Astrocyte of the cerebellum (primary cell): ENCODE measurements around the gene HECTD4.
"Not testable (repeated sequence)": the region's sequence is repeated elsewhere in the genome, so short reads cannot be mapped to it uniquely, and the experiment has no call there.

ENCODE experiments used
- DNase-seq: peaks from one replicate; pipeline ENCODE4 v3.0.0-alpha.2; 2011; ENCODE audit warnings: low read depth
- H3K4me3 ChIP-seq: 2 replicates; pipeline ENCODE4 v1.5.1; 2011; ENCODE audit warnings: mild to moderate bottlenecking, low read depth, low read length, moderate library complexity
- CTCF ChIP-seq: IDR thresholded peaks from 2 replicates; pipeline ENCODE4 v1.5.1; 2012; ENCODE audit warnings: low read length, low read depth, moderate library complexity, mild to moderate bottlenecking; ENCODE audit errors: missing control alignments
- in situ Hi-C: cut with HindIII; loops from 2 replicates; pipeline ENCODE4 v1.10.0; 2017; ENCODE audit warnings: low sequenced_read_pairs

The HECTD4 gene

GRCh38 chr12:112275207-112275606 lies 107.0 kb downstream of the HECTD4 start:
- no peak for TF ChIP-seq CTCF
- no peak overlapping the region for H3K4me3 ChIP-seq
- DNase-seq, result no peak
- in situ Hi-C loops, result loop anchor here (10.0 kb wide), 1 partner anchor 120 kb away; no protein-coding TSS in a partner anchor

- in situ Hi-C loops, result loop anchor here (5.0 to 10.0 kb wide), 2 partner anchors 82 to 124 kb away; no protein-coding TSS in a partner anchor
- no peak overlapping the region for H3K4me3 ChIP-seq
- TF ChIP-seq CTCF, result no peak
- DNase-seq, result no peak
Measured at GRCh38 chr12:112270673-112271072, 111.6 kb downstream of the HECTD4 start.

- in situ Hi-C loops, result no loop called here
- no peak for DNase-seq
Measured at GRCh38 chr12:112266473-112266872, 115.8 kb downstream of the HECTD4 start.

GRCh38 chr12:112261559-112261958 lies 120.7 kb downstream of the HECTD4 start:
- H3K4me3 ChIP-seq, result no peak overlapping the region
- peak; percentile 42 for TF ChIP-seq CTCF
- no peak for DNase-seq
- in situ Hi-C loops, result no loop called here

More at GRCh38 chr12:112266473-112266872, 115.8 kb downstream of the HECTD4 start:
- H3K4me3 ChIP-seq, result no peak overlapping the region
- TF ChIP-seq CTCF, result no peak

- in situ Hi-C loops, result no loop called here
- H3K4me3 ChIP-seq, result no peak overlapping the region
- DNase-seq, result no peak
- no peak for TF ChIP-seq CTCF
Measured at GRCh38 chr12:112258926-112259325, 123.3 kb downstream of the HECTD4 start.

GRCh38 chr12:112256780-112257179 lies 125.5 kb downstream of the HECTD4 start:
- no peak for TF ChIP-seq CTCF
- no peak overlapping the region for H3K4me3 ChIP-seq
- no peak for DNase-seq
- in situ Hi-C loops, result no loop called here

GRCh38 chr12:112252184-112252583 lies 130.0 kb downstream of the HECTD4 start:
- TF ChIP-seq CTCF, result no peak
- DNase-seq, result peak; percentile 36
- H3K4me3 ChIP-seq, result no peak overlapping the region
- in situ Hi-C loops, result no loop called here

GRCh38 chr12:112244902-112245301 lies 137.3 kb downstream of the HECTD4 start:
- H3K4me3 ChIP-seq, DNase-seq, in situ Hi-C loops: not testable (repeated sequence)
